Mesenchymal stem cell (in vitro differentiated cells and primary cell): ENCODE measurements around the gene USP31.

Experiments
- DNase-seq: peaks from one replicate; pipeline ENCODE4 v3.0.0-alpha.2; 2013
- H2AFZ ChIP-seq: one replicate; pipeline ENCODE4 v1.6.1; 2013; ENCODE audit warnings: low read depth, mild to moderate bottlenecking, control low read depth, inconsistent platforms, low read length, moderate library complexity
- H2AK5ac ChIP-seq: 2 replicates; pipeline ENCODE4 v1.6.1; 2013; ENCODE audit warnings: low read length, moderate library complexity, mild to moderate bottlenecking, inconsistent platforms; ENCODE audit not compliant: severe bottlenecking
- H2BK120ac ChIP-seq: one replicate; pipeline ENCODE4 v1.6.1; 2013; ENCODE audit warnings: low read depth, mild to moderate bottlenecking, inconsistent platforms, low read length, moderate library complexity
- H2BK12ac ChIP-seq, 2 experiments: one replicate each; pipeline ENCODE4 v1.6.1; 2013; ENCODE audit warnings: inconsistent platforms in 2 of 2, low read length in 2 of 2, mild to moderate bottlenecking in 2 of 2, moderate library complexity in 2 of 2, control low read depth in 1 of 2
- H2BK15ac ChIP-seq: one replicate; pipeline ENCODE4 v1.6.1; 2013; ENCODE audit warnings: mild to moderate bottlenecking, low read depth, inconsistent platforms; ENCODE audit not compliant: poor library complexity, severe bottlenecking
- H2BK5ac ChIP-seq: 2 replicates; pipeline ENCODE4 v1.6.1; 2013; ENCODE audit warnings: low read depth, mild to moderate bottlenecking, low read length, control low read depth, inconsistent platforms; ENCODE audit not compliant: poor library complexity, severe bottlenecking
- H3K14ac ChIP-seq, 2 experiments: one replicate each; pipeline ENCODE4 v1.6.1; 2013; ENCODE audit warnings: inconsistent platforms in 2 of 2, low read length in 2 of 2, control low read depth in 1 of 2, mild to moderate bottlenecking in 1 of 2, moderate library complexity in 1 of 2
- H3K18ac ChIP-seq, 2 experiments: one replicate each; pipeline ENCODE4 v1.6.1; 2013; ENCODE audit warnings: inconsistent platforms in 2 of 2, low read length in 2 of 2, control low read depth in 1 of 2, low read depth in 1 of 2, mild to moderate bottlenecking in 1 of 2
- H3K23ac ChIP-seq, 2 experiments: one replicate each; pipeline ENCODE4 v1.6.1; 2013; ENCODE audit warnings: inconsistent platforms in 2 of 2, low read length in 2 of 2, mild to moderate bottlenecking in 2 of 2, moderate library complexity in 2 of 2, control low read depth in 1 of 2
- H3K27ac ChIP-seq: 2 replicates; pipeline ENCODE4 v1.5.1; 2013; ENCODE audit warnings: mild to moderate bottlenecking, moderate library complexity, low read length, control low read depth, inconsistent platforms; ENCODE audit not compliant: poor library complexity, severe bottlenecking
- H3K27me3 ChIP-seq, 2 experiments: 2 replicates each; pipeline versions ENCODE4 v1.6.1 to v1.7.0; 2013; ENCODE audit warnings: low read length in 2 of 2, mild to moderate bottlenecking in 2 of 2, moderate library complexity in 2 of 2, control low read depth in 1 of 2, inconsistent platforms in 1 of 2; ENCODE audit not compliant: control insufficient read depth in 1 of 2, insufficient read depth in 1 of 2
- H3K36me3 ChIP-seq, 2 experiments: 2 replicates each; pipeline versions ENCODE4 v1.6.1 to v1.7.0; 2013; ENCODE audit warnings: low read length in 2 of 2, control low read depth in 1 of 2, inconsistent platforms in 1 of 2, low read depth in 1 of 2, mild to moderate bottlenecking in 1 of 2; ENCODE audit not compliant: insufficient read depth in 2 of 2, control insufficient read depth in 1 of 2
- H3K4ac ChIP-seq, 2 experiments: one replicate each; pipeline ENCODE4 v1.6.1; 2013; ENCODE audit warnings: inconsistent platforms in 2 of 2, low read length in 2 of 2, mild to moderate bottlenecking in 2 of 2, moderate library complexity in 2 of 2, control low read depth in 1 of 2, low read depth in 1 of 2
- H3K4me1 ChIP-seq: 2 replicates; pipeline ENCODE4 v1.6.1; 2013; ENCODE audit warnings: low read depth, low read length, control low read depth; ENCODE audit not compliant: control insufficient read depth, insufficient read depth
- H3K4me2 ChIP-seq: 2 replicates; pipeline ENCODE4 v1.6.1; 2013; ENCODE audit warnings: low read length, mild to moderate bottlenecking, inconsistent platforms; ENCODE audit not compliant: poor library complexity, severe bottlenecking
- H3K4me3 ChIP-seq, 2 experiments: 2 replicates each; pipeline versions ENCODE4 v1.5.1 to v1.7.0; 2013; ENCODE audit warnings: low read length in 2 of 2, mild to moderate bottlenecking in 2 of 2, control low read depth in 1 of 2, low read depth in 1 of 2; ENCODE audit not compliant: insufficient read depth in 1 of 2
- H3K79me1 ChIP-seq: replicated peaks from 2 replicates; pipeline ENCODE4 v1.6.1; 2013; ENCODE audit warnings: mild to moderate bottlenecking, control low read depth, low read length, inconsistent platforms; ENCODE audit not compliant: poor library complexity, severe bottlenecking
- H3K9ac ChIP-seq: 2 replicates; pipeline ENCODE4 v1.7.0; 2013; ENCODE audit warnings: mild to moderate bottlenecking, low read length, moderate library complexity
- H3K9me3 ChIP-seq: 2 replicates; pipeline ENCODE4 v1.7.0; 2013; ENCODE audit warnings: mild to moderate bottlenecking, low read length; ENCODE audit not compliant: control insufficient read depth
- H4K8ac ChIP-seq: one replicate; pipeline ENCODE4 v1.6.1; 2013; ENCODE audit warnings: inconsistent platforms, mild to moderate bottlenecking, low read length, moderate library complexity
- H4K91ac ChIP-seq: one replicate; pipeline ENCODE4 v1.6.1; 2013; ENCODE audit warnings: mild to moderate bottlenecking, low read length, inconsistent platforms
- WGBS: methylation state at CpG from one replicate; pipeline ENCODE4 v1.1.7; 2013; ENCODE audit warnings: mixed read lengths; 5-methylcytosine and 5-hydroxymethylcytosine counted together

USP31 gene

DNA sequence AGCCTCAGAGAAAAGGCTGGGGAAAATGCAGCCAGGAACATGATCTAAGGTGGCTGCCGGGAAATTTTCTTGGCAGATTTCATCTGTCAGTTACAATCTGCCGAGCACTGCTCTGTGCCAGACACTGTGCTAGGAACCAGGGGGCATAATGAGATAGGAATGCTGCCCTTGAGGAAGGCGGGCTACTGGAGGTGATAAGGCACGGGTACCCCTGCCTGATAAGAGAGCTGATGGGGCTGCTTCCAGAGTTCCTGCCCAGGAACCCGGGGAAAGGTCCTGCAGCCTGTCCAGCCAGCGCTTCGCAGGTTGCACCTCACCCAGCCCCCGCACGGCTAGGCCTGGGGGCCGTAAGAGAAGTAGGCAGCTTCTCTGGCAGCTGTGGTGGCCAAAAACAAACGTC is 36.4 kb upstream of the USP31 start:
- no peaks in the 10 kb centered on the region for H3K9me3 ChIP-seq
- H3K4ac ChIP-seq: no peak overlapping the region
- H3K4me1 ChIP-seq: peaks cover 13% of the 10 kb centered on the region
- WGBS: 78% methylated on average over 11 of the region's 11 CpGs
- H4K91ac ChIP-seq: no peak overlapping the region
- no peak overlapping the region for H2BK5ac ChIP-seq
- H2BK15ac ChIP-seq: no peak overlapping the region
- no peak overlapping the region for H3K4me3 ChIP-seq
- H3K18ac ChIP-seq: no peak overlapping the region
- no peak overlapping the region for H2BK12ac ChIP-seq
- H3K9ac ChIP-seq: no peak overlapping the region
- H3K14ac ChIP-seq: no peak overlapping the region
- no peaks in the 10 kb centered on the region for H3K36me3 ChIP-seq
- no peak overlapping the region for H2AFZ ChIP-seq
- no peak overlapping the region for H3K4me2 ChIP-seq
- H2AK5ac ChIP-seq: no peak overlapping the region
- DNase-seq: no peak
- no peak overlapping the region for H2BK120ac ChIP-seq
- H4K8ac ChIP-seq: no peak overlapping the region
- H3K23ac ChIP-seq: no peak overlapping the region
- peaks cover 60 to 72% of the 10 kb centered on the region in 2 experiments for H3K27me3 ChIP-seq
- no peaks in the 10 kb centered on the region for H3K79me1 ChIP-seq
- no peak overlapping the region for H3K27ac ChIP-seq

DNA sequence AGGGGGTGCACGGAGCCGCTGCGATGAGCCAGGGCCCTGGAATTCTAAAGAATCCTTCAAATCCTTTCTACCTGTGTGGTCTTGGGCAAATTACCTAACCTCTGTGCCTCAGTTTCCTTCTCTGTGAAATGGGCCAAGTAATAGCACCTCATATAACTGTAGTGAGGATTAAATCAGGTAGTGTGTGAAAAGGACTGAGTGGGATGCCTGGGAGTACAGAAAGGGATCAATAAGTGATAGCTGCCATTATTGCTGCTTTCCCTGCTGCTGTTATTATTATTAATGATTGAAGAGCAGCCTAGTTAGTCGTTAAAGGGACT is 34.3 kb upstream of the USP31 start:
- Histone ChIP-seq H3K18ac (no peak overlapping the region), H3K9me3 (no peaks in the 10 kb centered on the region), H3K4me3 (no peak overlapping the region), H4K91ac (no peak overlapping the region), H3K4me2 (no peak overlapping the region), H3K27ac (no peak overlapping the region), H3K9ac (no peak overlapping the region), H3K4me1 (peaks cover 13% of the 10 kb centered on the region), H4K8ac (no peak overlapping the region), H3K14ac (no peak overlapping the region), H2AK5ac (no peak overlapping the region), H2BK120ac (no peak overlapping the region), H3K23ac (no peak overlapping the region), H3K79me1 (no peaks in the 10 kb centered on the region), H3K4ac (no peak overlapping the region), H2BK15ac (no peak overlapping the region), H3K36me3 (no peaks in the 10 kb centered on the region), H3K27me3 (peaks cover 50 to 79% of the 10 kb centered on the region in 2 experiments), H2AFZ (no peak overlapping the region), H2BK12ac (no peak overlapping the region), H2BK5ac (no peak overlapping the region)
- DNase-seq: no peak
- WGBS: 36% methylated on average over 2 of the region's 4 CpGs

DNA sequence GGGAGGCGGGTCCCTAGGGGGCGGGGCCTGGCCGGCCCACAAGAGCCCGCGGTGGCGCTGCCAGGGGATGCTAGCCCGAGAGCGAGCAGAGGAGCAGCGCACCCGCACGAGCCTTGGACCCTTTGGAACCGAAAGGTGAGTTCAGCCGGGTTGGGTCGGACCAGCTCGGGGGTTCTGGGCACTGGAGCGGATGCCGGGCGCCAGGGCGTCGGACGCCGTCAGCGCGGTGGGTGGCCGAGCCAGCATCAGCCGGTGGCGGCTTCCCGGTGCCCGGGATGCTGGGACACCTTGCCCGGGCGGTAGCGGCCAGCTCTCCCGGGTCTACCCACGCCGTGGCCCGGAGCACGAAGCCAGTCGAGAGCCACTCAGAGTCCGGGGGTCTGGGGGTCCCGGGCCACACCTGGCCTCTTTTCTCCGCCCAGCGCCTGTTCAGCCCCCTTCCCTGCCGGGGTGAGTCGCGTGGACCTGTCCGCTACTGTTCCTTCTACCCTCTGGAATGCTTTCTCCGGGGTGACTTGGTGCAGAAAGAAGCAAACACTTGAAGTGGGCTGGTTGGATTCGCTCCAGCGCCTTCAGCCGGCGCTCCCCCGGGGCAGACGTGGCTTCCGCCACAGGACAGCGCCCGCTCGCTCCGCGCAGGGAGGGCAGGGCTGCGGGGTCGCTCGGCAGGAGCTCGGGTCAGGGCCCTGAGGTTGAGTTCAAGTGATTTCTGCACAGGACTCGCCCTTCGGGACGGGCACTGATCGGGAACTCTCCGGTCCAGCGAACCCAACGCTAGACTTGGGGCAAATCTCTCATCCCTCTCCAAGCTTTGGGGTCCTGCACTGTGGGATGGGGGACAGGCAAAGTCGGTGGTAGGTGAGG is 33.7 kb upstream of the USP31 start, which contains the start of gene SCNN1G:
Gene SCNN1G (plus strand): TSS at position 67 of the 864 bp plus-strand sequence. CDS start 3,527 bp downstream, outside the sequence.
- Histone ChIP-seq H3K4me3 (peak within 1 kb of the TSS; percentile 29 to 34), H3K27me3 (peaks cover 49 to 78% of the 10 kb centered on the region in 2 experiments), H3K23ac (no peak within 1 kb of the TSS), H2BK120ac (no peak within 1 kb of the TSS), H3K9ac (no peak within 1 kb of the TSS), H3K4ac (no peak within 1 kb of the TSS), H2AFZ (peak within 1 kb of the TSS; percentile 31), H2AK5ac (no peak within 1 kb of the TSS), H4K8ac (no peak within 1 kb of the TSS), H2BK5ac (no peak within 1 kb of the TSS), H3K36me3 (no peaks in the 10 kb centered on the region), H3K14ac (no peak within 1 kb of the TSS), H4K91ac (no peak within 1 kb of the TSS), H3K9me3 (no peaks in the 10 kb centered on the region), H3K27ac (no peak within 1 kb of the TSS), H2BK12ac (no peak within 1 kb of the TSS), H3K18ac (no peak within 1 kb of the TSS), H2BK15ac (no peak within 1 kb of the TSS), H3K4me2 (peak within 1 kb of the TSS; percentile 69), H3K4me1 (peaks cover 13% of the 10 kb centered on the region), H3K79me1 (no peaks in the 10 kb centered on the region)
- DNase-seq: no peak
- 2% methylated on average over 67 of the region's 71 CpGs for WGBS

DNA sequence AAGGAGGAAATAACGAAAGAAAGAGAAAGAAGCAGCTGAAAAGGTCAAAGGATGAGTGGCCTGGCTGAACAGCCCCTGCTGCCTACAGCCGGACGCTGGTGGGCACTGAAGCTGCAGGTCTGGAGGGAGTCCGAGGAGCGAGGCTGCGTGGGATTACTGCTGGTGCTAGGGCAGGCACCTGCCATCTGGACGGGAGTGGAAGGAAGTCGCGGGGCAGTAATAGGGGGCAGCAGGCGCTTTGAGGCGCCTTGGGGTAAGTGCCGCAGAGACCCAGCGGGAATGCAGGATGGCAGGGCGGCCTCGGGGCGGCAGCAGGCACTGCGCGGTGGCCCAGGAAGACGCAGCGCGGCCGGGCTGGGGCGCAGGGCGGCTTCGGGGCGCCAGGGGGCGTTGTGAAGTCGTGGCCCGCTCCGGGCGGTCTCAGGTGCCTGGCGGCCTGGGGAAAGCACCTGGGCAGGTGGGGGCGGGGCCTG is 33.0 kb upstream of the USP31 start:
- Histone ChIP-seq H3K4ac (no peak overlapping the region), H2BK15ac (no peak overlapping the region), H2AK5ac (no peak overlapping the region), H3K27ac (no peak overlapping the region), H2BK120ac (no peak overlapping the region), H3K36me3 (no peaks in the 10 kb centered on the region), H3K27me3 (peaks cover 49 to 72% of the 10 kb centered on the region in 2 experiments), H4K91ac (no peak overlapping the region), H2BK5ac (no peak overlapping the region), H2BK12ac (no peak overlapping the region), H2AFZ (peak overlapping the region; percentile 31), H3K23ac (no peak overlapping the region), H3K9ac (no peak overlapping the region), H3K4me2 (peak overlapping the region; percentile 69), H4K8ac (no peak overlapping the region), H3K79me1 (no peaks in the 10 kb centered on the region), H3K4me1 (peaks cover 13% of the 10 kb centered on the region), H3K18ac (no peak overlapping the region), H3K14ac (no peak overlapping the region), H3K9me3 (no peaks in the 10 kb centered on the region), H3K4me3 (peak overlapping the region in 1 of 2 experiments; percentile 34)
- peak; percentile 52 for DNase-seq
- WGBS: 8% methylated on average over 32 of the region's 33 CpGs
